HEK293T (cell line): Measurements from ENCODE around the gene CD96.

ENCODE experiments used
- CTCF ChIA-PET: fragments of 350-600 bp; formaldehyde crosslinking; extraction: SDS; loops from one replicate; lab custom pipeline; 2021; ENCODE audit warnings: antibody characterized with exemption, inconsistent platforms; lab: Yijun Ruan, JAX
- POLR2A ChIA-PET: fragments of 350-600 bp; formaldehyde crosslinking; extraction: SDS; loops from one replicate; lab custom pipeline; 2020; ENCODE audit warnings: antibody characterized with exemption, inconsistent platforms; lab: Yijun Ruan, JAX
- DNase-seq: peaks from one replicate; pipeline ENCODE4 v3.0.0; 2012; ENCODE audit warnings: mixed read lengths; ENCODE audit errors: extremely low spot score
- ARNT ChIP-seq: fragments of 450-650 bp; IDR thresholded peaks from 2 replicates; pipeline ENCODE4 v1.6.1; 2017; ENCODE audit warnings: mild to moderate bottlenecking
- BHLHE40 ChIP-seq: fragments of 450-650 bp; IDR thresholded peaks from 2 replicates; pipeline ENCODE4 v1.6.1; 2016; ENCODE audit warnings: mild to moderate bottlenecking, moderate library complexity, borderline replicate concordance
- CTBP1 ChIP-seq: fragments of 450-650 bp; IDR thresholded peaks from 2 replicates; pipeline ENCODE4 v1.6.1; 2016; ENCODE audit warnings: borderline replicate concordance
- ELF4 ChIP-seq: fragments of 450-650 bp; IDR thresholded peaks from 2 replicates; pipeline ENCODE4 v1.6.1; 2017; ENCODE audit warnings: antibody characterized with exemption
- FOXA1 ChIP-seq: fragments of 450-650 bp; IDR thresholded peaks from 2 replicates; pipeline ENCODE4 v1.6.1; 2016; ENCODE audit warnings: mild to moderate bottlenecking
- FOXK2 ChIP-seq: fragments of 450-650 bp; IDR thresholded peaks from 2 replicates; pipeline ENCODE4 v1.6.1; 2016; ENCODE audit warnings: mild to moderate bottlenecking
- FOXM1 ChIP-seq: fragments of 450-650 bp; IDR thresholded peaks from 2 replicates; pipeline ENCODE4 v1.6.1; 2017; ENCODE audit warnings: mild to moderate bottlenecking, borderline replicate concordance
- HDGF ChIP-seq: fragments of 450-650 bp; IDR thresholded peaks from 2 replicates; pipeline ENCODE4 v1.6.1; 2017; ENCODE audit warnings: antibody characterized with exemption, borderline replicate concordance
- L3MBTL2 ChIP-seq: fragments of 450-650 bp; conservative IDR thresholded peaks from 2 replicates; pipeline ENCODE4 v1.6.1; 2016; ENCODE audit warnings: mild to moderate bottlenecking
- LEF1 ChIP-seq: fragments of 450-650 bp; IDR thresholded peaks from 2 replicates; pipeline ENCODE4 v1.6.1; 2017; ENCODE audit warnings: mild to moderate bottlenecking, borderline replicate concordance
- NFRKB ChIP-seq: fragments of 450-650 bp; IDR thresholded peaks from 2 replicates; pipeline ENCODE4 v1.6.1; 2016; ENCODE audit warnings: mild to moderate bottlenecking, moderate library complexity
- PKNOX1 ChIP-seq: fragments of 450-650 bp; IDR thresholded peaks from 2 replicates; pipeline ENCODE4 v1.6.1; 2016
- SP1 ChIP-seq: fragments of 450-650 bp; IDR thresholded peaks from 2 replicates; pipeline ENCODE4 v1.6.1; 2017
- SUZ12 ChIP-seq: fragments of 450-650 bp; IDR thresholded peaks from 2 replicates; pipeline ENCODE4 v1.6.1; 2016; ENCODE audit warnings: mild to moderate bottlenecking
- TARDBP ChIP-seq: fragments of 450-650 bp; IDR thresholded peaks from 2 replicates; pipeline ENCODE4 v1.6.1; 2016
- ZNF384 ChIP-seq: fragments of 450-650 bp; IDR thresholded peaks from 2 replicates; pipeline ENCODE4 v1.6.1; 2016

Gene CD96

GRCh38 chr3:111589303-111590142 is 47.5 kb downstream of the CD96 start:
- ChIA-PET CTCF (no interaction called here), POLR2A (no interaction called here)
- no peak for TF ChIP-seq L3MBTL2
- no peak for TF ChIP-seq ARNT
- no peak for TF ChIP-seq LEF1
- no peak for TF ChIP-seq ZNF384
- no peak for TF ChIP-seq ELF4
- no peak for DNase-seq

DNA sequence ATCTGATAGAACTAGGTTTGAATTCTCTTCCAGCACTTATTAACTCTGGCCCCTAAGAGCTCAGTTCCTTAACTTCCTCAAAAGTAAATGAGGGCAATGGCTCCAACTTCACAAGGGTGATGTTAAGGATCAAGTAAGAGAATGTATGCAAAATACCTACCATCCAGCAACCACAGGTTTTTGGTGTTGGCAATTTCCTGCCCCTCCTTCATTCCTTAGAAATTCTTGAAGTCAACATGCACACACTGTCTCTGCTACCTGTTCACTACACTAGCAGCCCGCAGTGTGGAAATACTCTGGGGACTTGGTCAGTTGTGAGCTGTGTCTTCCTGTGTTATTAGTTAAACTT is 48.1 kb downstream of the CD96 start:
- TF ChIP-seq SP1 (no peak), TARDBP (no peak), L3MBTL2 (no peak), CTBP1 (no peak), SUZ12 (no peak), ZNF384 (no peak), PKNOX1 (no peak), HDGF (no peak), FOXK2 (no peak), FOXM1 (no peak), ELF4 (no peak), BHLHE40 (no peak), FOXA1 (no peak), NFRKB (no peak), ARNT (no peak)
- DNase-seq: no peak
- ChIA-PET POLR2A (no interaction called here), CTCF (no interaction called here)

DNA sequence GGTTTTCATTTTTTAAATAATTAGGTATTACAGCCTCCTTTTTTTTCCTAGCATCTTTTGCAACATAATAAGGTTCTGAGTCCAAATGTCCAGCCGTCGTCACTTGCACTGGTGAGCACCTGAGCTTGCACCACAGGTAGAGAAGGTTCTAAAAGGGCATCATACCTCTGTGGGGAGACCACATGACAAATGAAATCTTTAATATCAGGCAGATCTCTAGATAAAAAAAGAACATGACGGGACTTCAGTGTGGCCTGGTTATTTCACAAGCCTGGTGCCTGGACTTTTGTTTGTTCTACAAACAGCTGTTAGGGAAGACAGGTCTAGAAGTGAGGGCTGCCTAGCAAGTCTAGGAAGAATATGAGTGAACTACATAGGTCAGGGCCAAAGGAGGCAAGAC is 49.6 kb downstream of the CD96 start:
- TF ChIP-seq ZNF384: no peak
- no peak for TF ChIP-seq ELF4
- TF ChIP-seq FOXK2: no peak
- TF ChIP-seq SUZ12: no peak
- no peak for TF ChIP-seq FOXM1
- no peak for TF ChIP-seq CTBP1
- no peak for TF ChIP-seq ARNT
- TF ChIP-seq HDGF: no peak
- no peak for TF ChIP-seq FOXA1
- TF ChIP-seq NFRKB: no peak
- POLR2A ChIA-PET: no interaction called here
- DNase-seq: no peak
- CTCF ChIA-PET: no interaction called here

DNA sequence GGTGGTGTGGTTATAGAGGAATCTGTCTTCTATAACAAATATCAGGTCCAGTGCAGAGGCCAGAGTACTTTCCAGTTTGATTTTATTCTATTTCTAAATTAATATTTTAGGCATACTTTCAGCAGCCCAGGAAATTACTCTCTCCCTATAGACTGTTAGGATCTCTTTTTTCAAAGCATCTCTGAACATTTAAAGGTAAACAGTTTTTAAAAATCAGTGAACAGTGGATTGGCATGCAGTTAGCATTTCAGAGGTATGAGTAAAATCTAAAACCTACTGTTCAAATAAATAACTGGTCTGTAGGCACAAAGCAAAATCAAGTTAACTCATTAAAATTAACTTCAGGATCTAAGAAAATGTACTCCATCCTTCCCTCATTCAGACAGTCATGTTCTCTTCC is 50.1 kb downstream of the CD96 start:
- CTCF ChIA-PET: no interaction called here
- TF ChIP-seq HDGF (no peak), LEF1 (no peak), CTBP1 (no peak), L3MBTL2 (no peak), FOXM1 (no peak), ARNT (no peak), SP1 (no peak)
- POLR2A ChIA-PET: no interaction called here
- DNase-seq: no peak

DNA sequence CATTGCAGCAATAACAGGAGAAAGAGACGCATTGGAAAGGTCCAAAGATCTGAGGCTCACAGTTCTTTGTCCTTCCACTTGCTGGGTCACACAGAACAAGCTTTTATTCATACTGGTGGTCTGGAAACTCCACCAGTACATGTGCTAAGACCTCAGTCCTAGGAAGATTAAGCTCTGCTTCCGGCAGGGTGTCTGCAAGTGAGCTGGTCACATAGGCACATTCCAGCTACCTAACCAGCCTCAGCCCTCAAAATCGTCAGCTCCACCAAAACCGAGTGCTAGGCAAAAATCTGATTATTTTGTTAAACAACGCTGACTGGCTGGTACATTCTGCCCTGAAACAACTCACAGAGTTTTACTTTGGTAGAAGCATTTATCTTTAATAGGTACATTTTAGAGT is 50.9 kb downstream of the CD96 start:
- POLR2A ChIA-PET: no interaction called here
- TF ChIP-seq ELF4 (no peak), L3MBTL2 (no peak), FOXM1 (no peak), BHLHE40 (no peak), LEF1 (no peak), FOXK2 (no peak), ARNT (no peak), SP1 (no peak)
- no peak for DNase-seq
- CTCF ChIA-PET: no interaction called here

GRCh38 chr3:111593666-111594065 is 51.7 kb downstream of the CD96 start:
- ChIA-PET POLR2A (no interaction called here), CTCF (no interaction called here)
- TF ChIP-seq CTBP1: no peak
- no peak for TF ChIP-seq L3MBTL2
- TF ChIP-seq SP1: no peak
- no peak for TF ChIP-seq ARNT
- no peak for TF ChIP-seq ZNF384
- no peak for TF ChIP-seq FOXM1
- no peak for TF ChIP-seq TARDBP
- no peak for TF ChIP-seq SUZ12
- TF ChIP-seq BHLHE40: no peak
- TF ChIP-seq FOXK2: no peak
- no peak for DNase-seq

GRCh38 chr3:111594205-111594604 is 52.2 kb downstream of the CD96 start:
- TF ChIP-seq ZNF384: no peak
- TF ChIP-seq LEF1: no peak
- ChIA-PET CTCF (no interaction called here), POLR2A (no interaction called here)
- DNase-seq: no peak

DNA sequence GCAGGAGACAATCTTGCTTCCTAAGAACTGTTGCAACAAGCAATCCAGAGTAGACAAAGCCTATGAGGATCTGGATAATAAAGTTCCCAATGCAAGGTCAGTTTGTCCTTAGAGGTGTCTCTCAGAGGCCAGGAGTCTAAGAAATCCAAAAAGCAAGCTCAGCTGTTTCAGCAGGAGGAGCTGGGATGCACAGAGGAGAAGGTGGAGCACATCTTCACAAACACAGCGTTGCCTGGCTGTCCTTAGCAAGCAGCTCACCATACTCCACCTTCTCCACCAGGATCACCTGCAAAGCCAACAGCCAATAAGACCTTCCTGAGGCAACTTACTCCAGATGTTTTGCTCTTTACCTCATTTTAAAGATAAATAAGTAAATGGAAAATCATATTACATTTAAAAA is 52.8 kb downstream of the CD96 start:
- no peak for TF ChIP-seq FOXM1
- TF ChIP-seq SUZ12: no peak
- TF ChIP-seq FOXA1: no peak
- TF ChIP-seq ARNT: no peak
- TF ChIP-seq NFRKB: no peak
- TF ChIP-seq HDGF: no peak
- no peak for TF ChIP-seq TARDBP
- TF ChIP-seq CTBP1: no peak
- TF ChIP-seq SP1: no peak
- no peak for TF ChIP-seq LEF1
- TF ChIP-seq ZNF384: no peak
- TF ChIP-seq BHLHE40: no peak
- no peak for TF ChIP-seq L3MBTL2
- no peak for TF ChIP-seq PKNOX1
- no peak for TF ChIP-seq ELF4
- ChIA-PET POLR2A (no interaction called here), CTCF (no interaction called here)
- no peak for DNase-seq
